Left forelimb (tissue), 1 donor: Measurements from ENCODE around the gene FMO1.
"Not testable (repeated sequence)": the region's sequence is repeated elsewhere in the genome, so short reads cannot be mapped to it uniquely, and the experiment has no call there.

ENCODE experiments used
- DNase-seq: peaks from one replicate; pipeline ENCODE4 v3.0.0-alpha.2; 2018; ENCODE audit warnings: low spot score

FMO1 gene

DNA sequence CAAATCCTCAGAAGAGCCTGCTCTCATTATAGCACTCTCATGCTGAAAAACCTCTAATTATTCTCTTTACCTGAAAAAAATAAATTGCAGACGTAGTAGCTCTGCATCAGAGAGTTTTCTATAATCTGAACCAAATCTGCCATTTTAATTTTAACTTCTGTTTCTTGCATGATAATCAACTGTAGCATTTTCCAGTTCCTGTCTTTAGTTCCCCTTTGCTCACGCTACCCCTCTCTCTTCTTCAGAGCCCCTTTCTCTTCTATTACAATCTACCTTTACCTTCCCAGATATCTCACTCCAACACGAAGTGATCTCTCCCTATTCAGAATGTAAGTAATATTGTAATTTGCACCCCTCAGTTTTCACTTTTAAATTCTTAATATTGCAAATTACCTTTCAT is 31.4 kb downstream of the FMO1 start:
- no peak for DNase-seq

- DNase-seq = no peak
Measured at GRCh38 chr1:171280599-171280998, 32.3 kb downstream of the FMO1 start.

GRCh38 chr1:171286032-171286705 is 37.9 kb downstream of the FMO1 start:
- no peak for DNase-seq

DNA sequence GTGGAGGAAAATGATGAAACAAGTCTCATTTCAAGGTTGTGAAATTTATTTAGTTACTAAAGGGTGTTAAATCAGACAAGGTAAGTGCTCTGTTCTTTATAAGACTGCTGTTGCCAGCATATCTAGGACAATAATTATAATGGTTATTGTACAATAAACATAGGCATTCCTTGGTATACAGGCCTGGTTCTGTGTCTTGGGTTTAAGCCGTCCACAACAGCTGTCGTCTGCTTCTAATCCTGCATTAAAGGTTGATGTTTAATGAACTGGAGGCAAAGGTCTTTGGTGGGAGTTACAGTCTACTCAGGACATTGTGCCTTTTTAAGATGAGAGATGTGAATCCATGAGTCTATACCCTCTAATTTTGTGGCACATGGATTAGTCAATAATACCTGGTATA is 42.3 kb downstream of the FMO1 start:
- DNase-seq = no peak

DNA sequence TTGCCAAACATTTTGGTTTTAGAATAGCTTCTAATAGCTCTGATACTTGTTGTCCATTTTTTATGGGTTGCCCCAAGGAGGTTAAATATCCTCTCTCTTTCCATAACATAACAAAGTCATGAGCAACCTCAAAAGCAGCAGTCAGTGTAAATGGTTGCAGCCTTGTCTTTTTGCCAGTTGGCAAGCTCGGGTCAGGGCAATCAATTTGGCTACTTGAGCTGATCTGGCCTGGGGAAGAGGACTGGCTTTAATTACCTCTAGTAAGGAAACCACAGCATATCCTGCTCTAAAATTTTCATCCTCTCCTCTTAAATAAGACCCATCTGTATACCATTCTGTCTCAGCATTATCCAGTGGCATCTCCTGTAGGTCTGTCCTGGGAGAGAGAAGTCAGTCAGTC is 44.5 kb downstream of the FMO1 start:
- DNase-seq = no peak

GRCh38 chr1:171295383-171295782 is 47.1 kb downstream of the FMO1 start:
- not testable (repeated sequence) for DNase-seq

- no peak for DNase-seq
Measured at GRCh38 chr1:171295821-171296220, 47.5 kb downstream of the FMO1 start.

DNA sequence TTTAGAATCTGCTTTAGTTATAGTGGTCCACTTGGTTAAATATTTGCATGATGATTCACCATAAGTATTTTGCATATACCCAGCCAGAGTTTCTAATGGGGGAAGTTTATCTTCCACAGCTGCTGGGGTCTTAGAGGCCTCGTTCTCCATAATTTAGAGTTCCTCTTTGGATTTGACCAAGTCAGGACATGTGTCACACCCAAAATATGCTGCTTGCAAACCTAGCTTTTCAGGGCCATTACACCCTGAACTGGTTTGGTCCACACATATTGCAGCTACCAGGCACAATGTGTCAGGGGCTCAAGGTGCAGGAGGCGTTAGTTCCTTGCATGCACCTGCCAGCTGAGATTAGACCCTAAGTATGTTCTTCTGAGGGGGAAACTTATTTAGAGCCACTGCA is 48.6 kb downstream of the FMO1 start:
- no peak for DNase-seq

- DNase-seq = no peak
Measured at GRCh38 chr1:171298696-171299095, 50.4 kb downstream of the FMO1 start.

- DNase-seq = no peak
Measured at GRCh38 chr1:171299342-171299741, 51.0 kb downstream of the FMO1 start.

GRCh38 chr1:171300401-171300800 is 52.1 kb downstream of the FMO1 start:
- DNase-seq = no peak

DNA sequence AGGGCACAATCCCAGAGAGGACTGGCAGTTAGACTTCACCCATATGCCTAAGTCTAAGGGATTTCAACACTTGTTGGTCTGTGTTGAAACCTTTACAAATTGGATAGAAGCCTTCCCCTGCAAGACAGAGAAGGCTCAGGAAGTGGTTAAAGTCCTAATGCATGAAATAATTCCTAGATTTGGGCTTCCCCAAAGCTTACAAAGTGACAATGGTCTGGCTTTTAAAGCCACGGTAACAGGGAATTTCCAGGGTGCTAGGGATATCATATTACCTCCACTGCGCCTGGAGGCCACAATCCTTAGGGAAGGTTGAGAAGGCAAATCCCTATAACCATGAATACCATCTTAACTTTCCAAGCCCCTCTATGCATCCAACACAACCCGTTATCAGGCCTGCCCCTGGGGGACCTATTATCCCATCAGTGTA is 62.4 kb downstream of the FMO1 start:
- DNase-seq = no peak

DNA sequence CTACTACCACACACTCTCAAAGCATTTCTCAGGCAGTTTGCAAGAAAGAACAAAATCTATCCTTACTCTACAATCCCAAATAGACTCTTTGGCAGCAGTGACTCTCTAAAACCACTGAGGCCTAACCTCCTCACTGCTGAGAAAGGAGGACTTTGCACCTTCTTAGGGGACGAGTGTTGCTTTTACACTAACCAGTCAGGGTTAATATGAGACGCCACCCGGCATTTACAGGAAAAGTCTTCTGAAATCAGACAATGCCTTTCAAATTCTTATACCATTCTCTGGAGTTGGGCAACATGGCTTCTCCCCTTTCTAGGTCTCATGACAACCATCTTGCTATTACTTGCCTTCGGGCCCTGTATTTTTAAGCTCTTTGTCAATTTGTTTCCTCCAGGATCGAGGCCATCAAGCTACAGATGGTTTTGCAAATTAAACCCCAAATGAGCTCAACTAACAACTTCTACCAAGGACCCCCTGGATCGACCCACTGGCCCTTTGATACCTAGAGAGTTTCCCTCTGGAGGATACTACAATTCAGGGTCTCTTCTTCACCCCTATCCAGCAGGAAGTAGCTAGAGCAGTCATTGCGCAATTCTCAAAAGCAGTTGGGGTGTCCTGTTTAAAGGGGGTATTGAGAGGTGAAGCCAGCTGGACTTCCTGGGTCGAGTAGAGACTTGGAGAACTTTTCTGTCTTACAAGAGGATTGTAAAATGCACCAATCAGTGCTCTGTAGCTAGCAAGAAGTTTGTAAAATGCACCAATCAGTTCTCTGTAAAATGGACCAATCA is 63.7 kb downstream of the FMO1 start:
- DNase-seq = no peak

DNA sequence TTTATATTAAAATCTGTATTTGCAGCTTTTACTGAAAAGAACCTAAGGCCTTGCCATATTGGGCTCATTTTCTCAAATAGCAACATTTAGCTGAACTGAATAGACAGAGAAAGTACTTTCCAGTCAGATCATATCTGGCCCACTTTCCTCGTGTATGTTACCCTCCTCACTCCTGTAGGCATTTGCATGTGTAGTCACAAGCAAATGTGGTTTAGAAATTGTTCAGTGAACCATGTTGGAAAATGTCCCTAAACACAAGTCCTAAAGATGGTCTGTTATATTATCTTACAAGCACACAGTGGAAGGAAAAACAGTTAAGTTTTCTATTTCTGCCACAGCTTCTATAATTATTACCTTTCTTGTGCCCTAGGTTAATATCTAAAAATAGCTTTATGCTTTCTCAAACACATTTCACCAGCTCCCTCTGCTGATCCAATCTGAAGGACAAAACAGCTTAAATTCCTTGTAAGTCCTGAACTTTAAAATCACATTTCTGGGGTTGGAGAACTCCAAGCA is 65.1 kb downstream of the FMO1 start:
- no peak for DNase-seq

DNA sequence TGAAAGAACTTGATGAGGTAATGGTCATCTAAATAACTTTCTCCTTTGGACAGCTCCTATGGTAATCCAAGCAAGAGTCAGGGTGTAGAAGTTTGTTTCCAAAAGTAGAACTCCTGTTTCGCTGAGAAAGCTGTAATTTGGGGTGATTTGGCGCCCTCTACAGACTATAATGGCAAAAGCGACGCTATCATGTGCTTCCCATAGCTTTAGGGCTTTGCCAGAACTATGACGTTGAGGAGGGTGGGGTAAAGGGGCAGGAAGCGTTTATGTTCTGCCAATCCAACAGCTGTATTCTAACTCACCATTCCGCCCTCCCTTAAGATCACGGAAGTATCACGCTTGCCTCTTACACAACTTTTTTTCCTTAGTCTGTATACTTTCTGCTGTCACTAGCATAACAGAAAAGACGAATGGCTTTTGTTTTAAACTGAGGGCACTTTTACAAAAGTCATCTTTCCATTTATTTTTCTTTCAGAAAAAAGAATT is 65.6 kb downstream of the FMO1 start, which contains the start of gene FMO4:
Gene FMO4 (plus strand): TSS at position 349 of the 486 bp plus-strand sequence. CDS start 5,643 bp downstream, outside the sequence.
- peak; percentile 89 for DNase-seq

GRCh38 chr1:171329251-171329650 is 81.0 kb downstream of the FMO1 start:
- DNase-seq = no peak

DNA sequence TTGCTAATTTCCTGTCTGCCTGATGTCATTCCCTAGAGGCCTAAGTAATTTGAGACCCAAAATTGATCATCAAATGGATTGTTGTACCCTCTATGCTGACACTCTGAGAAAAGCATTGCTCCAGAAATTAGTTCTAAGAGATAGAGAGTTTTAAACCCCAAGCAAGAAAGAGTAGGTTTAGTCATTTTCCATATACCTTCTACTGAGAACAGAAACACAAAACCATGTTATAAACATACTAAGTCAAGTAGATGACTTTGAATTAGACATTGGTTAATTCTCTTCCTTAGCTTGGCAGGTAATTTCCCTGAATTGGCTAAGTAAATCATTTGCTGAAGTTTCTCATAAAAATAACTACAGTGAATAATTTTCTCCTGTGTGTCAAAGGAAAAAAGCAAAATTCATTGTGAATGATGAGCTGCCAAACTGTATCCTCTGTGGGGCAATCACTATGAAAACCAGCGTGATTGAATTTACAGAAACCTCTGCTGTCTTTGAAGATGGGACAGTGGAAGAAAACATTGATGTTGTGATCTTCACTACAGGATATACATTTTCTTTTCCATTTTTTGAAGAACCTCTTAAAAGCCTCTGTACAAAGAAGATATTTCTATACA is 85.8 kb downstream of the FMO1 start:
- no peak for DNase-seq
